GM21825 (cell line): ENCODE data around the gene LIPT2.

ENCODE experiments used
- ATAC-seq: cut with Tn5 transposase; IDR thresholded peaks from one replicate; pipeline ENCODE4 v1.9.1; 2021; ENCODE audit warnings: mild to moderate bottlenecking, moderate library complexity; ENCODE audit not compliant: unreplicated experiment

The LIPT2 gene

DNA sequence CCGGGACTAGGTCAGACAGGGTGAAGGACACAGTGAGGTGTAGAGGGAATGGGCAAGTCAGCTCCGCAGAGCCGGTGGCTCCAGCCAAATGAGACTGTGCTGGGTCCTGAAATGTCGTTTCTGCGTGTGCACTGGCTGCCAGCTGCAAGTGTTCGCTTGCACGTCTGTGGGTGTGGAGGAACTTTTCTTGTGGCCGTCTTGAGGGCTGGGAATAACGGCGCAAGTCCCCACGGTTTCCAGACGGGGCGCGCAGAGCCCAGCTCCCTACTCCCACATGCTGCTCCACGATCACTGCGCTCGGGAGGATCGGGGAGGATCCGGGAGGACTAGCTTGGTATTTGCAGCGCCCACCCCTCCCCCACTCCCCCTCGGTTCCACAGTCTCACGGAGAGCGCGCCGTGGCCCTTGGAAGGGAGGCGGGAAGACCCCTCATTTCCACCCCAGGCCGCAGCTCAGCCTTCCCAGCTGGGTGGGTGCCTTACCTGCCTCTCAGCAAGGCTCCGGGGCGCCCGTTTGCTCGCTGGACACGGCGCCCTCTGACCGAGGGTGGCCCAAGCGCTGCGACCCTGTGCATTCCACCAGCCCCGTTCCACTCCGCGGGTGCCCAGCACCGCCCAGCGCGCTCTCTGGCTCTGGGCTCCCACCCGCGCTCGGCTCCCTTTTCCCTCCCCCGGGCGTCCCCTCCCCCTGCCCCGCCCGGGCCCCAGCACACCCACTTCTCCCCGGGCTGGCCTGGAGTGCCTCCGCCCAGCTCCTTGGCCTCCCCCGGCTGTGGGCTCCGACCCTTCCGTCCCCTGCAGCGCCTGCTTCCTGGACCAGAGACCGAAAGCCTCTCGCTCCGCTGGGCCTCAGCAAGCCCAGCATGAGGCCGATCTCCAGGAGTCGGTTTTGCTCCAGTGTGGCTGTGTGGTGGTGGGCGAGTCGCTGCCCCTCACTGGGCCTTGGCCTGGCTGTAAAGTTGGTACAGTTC, 26.3 kb downstream of the LIPT2 start, which contains the start of gene KCNE3:
Gene KCNE3, minus strand, starts transcription at position 634 of the 970 bp plus-strand sequence. CDS start 9,986 bp downstream, outside the sequence.
- ATAC-seq = no peak

DNA sequence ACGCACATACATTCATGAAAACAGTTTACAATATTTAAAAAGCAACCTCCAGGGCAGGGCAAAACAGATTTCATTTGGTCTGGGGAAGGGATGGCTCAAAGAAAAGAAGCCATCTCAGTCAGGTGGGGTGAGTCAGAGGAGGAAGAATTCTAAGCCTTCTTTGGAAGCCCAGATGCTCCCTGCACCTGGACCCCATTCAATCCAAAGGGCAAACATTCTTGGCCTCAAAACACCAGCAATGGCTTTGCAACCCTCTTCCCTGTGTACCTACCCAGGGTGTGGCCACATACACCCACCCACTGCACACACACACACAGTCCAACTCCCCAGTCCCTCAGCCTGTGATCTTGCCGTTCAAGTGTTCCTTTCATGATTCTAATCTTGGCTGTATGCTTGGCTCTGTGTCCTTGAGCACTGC, 28.2 kb downstream of the LIPT2 start:
- no peak for ATAC-seq

DNA sequence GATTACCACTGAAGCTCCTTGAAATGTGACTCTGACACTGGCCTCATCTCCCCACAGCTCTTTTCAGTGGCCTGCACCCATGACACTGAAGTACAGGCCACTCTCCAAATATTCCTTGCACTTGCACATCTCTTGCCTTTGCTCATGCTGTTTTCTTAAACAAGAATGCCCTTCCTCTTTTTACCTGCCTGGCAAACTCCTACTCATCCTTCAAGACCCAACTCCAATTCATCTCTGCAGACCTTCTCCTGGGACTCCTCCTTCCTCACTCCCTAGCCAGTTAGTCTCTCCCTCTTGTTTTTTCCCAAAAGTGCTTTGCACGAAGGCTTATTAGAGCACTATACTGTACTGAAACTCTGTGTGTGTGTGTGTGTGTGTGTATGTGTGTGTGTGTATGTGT, 28.8 kb downstream of the LIPT2 start:
- ATAC-seq = no peak

DNA sequence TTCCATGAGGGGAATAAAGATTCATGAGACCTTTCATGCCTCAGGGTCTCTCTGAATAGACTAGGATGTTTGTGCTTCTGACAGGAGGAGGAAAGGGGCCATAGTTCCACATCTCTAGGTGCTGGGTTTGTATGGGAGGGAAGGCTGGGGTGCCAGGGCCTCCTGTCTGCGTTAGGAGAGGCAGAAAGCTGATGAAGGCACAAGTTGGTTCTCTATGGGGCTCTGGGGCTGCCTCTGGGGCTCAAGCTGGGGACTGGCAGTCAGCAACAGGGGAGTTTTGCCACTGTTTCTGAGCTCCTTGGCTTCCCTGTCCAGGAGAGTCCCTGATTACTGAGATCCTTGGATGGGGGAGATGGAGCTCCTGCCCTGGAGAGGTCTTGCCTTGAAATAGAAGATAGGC, 30.3 kb downstream of the LIPT2 start:
- ATAC-seq = no peak

DNA sequence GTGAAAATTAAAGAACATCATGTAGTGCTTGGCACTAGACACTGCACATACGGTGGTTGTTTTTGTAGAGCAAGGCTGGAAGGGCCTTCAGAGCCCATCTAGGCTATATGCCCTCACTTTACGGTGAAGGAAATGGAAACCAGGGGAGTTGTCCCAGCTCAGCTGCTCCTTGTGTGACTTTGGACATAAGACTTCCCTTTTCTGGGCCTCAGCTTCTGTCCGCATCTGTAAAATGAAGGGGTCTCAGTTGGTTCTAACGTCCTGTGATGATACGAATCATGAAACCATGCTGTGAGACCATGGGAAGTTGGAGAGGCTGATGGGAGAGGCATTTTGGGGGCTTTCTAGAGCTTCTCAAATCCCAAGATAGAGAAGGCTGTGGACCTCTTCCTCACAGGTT, 30.9 kb downstream of the LIPT2 start:
- no peak for ATAC-seq

DNA sequence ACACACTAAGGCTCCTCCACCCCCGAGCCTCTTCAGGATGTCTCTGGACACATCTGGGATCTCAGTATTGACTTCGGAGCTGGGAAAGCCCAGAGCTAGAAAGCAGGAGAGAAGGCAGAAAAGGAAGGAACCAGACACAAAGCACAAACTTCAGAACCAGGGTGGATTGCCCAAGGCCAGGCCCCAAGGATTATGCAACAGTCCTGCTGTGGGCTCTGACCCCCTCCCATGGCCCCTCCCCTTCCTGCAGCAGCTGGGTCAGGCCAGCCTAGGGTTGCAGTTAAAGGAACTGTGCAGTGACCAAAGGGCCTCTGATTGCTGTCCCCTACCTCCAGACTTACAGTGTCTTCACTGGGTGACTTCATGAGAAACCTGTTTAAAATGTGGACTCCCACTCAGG, 31.5 kb downstream of the LIPT2 start:
- ATAC-seq = no peak

DNA sequence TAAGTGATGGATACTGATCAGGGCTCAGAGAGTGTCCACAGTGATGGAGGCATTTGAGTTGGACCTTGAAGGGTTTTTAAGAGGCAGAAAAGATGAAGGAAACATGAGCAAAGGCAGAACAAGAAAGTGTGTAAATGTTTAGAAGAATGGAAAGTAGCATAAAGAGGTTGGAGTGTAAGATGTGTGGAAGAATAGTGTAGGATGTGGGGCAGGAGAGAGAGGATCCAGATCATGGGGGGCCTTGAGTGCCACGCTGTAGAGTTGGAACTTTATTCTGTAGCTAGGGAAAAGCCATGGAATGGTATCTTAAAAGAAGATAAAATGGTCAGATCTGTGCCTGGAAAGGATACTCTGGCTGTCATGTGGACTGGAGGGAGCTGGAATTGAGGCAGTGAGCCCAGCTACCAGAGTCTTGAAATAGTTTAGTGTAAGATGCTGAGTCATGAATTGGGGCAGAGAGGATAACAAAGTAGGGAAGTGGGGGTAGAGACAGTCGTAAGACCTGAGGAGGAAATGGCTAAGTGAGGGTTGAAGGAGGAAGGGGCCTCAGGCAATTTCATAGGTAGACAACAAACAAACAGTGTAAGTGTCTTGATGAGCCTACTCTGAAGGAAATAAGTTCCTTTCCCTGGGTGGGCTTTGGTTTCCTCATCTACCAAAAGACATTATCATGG, 32.9 kb downstream of the LIPT2 start:
- ATAC-seq = no peak

DNA sequence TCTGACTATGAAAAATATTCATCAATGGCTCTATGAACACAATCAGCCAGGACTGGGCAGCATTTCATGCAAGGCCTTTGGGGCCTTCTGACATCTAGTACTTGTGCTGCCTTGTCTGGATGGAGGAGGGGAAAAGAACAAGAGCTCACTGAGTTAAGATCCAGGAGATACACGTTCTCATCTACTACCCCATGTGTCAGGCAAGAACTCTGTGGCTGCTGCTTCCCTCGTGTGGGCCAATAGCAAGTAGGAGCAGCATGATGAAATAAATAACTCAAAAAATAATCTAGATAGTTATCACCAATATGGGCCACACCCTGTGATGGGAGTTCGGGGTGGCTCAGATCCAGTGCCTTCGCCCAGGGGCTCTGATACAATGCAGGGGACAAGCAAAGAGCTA, 33.5 kb downstream of the LIPT2 start:
- ATAC-seq = no peak

DNA sequence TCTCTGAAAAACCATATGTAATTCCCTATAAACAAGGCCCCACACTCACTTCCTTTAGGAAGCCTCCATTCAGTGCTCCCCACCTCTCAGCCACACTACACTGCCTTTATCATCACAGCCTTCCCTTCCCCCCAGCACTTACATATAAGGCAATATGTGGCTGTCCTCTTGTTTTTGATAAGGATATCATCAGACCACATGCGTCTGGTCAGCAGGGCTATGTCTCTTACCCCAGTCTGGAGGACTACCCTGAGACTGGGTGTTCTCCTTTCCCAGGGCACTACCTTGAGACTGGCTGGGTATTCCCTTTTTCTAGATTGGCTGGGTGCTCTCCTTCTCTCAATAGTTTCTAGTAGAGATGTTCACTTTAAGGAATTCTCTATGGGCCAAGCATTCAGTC, 33.9 kb downstream of the LIPT2 start:
- no peak for ATAC-seq

DNA sequence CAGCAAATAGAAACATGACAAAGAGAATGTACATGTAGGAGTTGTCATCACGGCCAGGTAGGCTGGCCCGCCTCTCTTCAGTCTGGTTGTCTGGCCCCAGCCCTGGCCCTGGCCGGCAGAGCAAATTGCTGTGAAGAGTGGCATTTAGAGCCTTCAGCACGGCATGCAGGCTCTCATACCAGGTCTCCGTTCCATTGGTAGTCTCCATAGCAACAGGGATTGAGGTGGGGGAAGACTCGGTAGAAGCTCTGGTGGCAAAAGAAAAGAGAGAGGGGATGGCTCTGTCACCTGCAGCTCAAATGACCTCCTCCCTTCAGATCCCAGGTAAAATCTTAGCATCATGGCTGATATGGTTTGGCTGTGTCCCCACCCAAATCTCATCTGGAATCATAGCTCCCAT, 36.2 kb downstream of the LIPT2 start:
- no peak for ATAC-seq

DNA sequence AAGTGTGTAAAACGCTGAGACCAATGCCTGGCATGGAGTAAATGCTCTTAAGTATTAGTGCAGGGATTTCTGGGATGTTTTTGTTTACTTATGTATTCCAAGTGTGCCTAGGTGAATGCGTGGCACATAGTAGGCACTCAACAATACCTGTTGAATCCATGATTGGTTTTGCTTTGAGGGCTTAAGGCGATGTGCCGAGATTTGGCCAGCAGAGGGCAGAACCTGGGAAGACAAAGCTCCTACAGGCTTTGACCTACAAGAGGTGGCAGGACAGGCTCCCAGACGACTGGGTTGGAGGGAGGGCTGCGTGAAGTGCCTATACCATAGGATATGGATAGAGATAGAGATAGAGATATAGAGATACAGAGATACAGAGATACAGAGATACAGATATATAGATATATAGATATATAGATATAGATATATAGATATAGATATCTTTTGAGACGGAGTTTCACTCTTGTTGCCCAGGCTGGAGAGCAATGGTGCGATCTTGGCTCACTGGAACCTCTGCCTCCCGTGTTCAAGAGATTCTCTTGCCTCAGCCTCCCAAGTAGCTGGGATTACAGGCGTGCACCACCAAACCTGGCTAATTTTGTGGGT, 40.0 kb downstream of the LIPT2 start:
- no peak for ATAC-seq

DNA sequence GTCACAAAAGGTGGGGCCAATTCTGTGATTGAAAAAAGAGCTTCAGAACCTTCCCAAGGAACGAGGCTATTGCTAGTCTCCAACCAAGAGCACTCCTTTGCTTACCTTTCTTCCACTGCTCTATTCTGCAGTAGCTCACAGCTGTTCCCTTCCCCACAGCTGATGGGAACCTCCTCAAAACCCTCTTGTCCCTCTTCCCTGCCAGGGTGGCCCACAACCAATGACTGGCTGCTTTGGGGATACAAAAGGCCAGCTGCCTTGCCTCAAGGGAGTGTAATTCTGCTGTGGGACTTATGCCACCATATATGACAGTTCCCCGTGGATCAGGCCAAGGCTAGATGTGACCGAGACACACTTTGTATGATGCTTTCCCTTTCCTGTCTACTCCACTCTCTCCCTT, 41.2 kb downstream of the LIPT2 start:
- ATAC-seq = no peak

DNA sequence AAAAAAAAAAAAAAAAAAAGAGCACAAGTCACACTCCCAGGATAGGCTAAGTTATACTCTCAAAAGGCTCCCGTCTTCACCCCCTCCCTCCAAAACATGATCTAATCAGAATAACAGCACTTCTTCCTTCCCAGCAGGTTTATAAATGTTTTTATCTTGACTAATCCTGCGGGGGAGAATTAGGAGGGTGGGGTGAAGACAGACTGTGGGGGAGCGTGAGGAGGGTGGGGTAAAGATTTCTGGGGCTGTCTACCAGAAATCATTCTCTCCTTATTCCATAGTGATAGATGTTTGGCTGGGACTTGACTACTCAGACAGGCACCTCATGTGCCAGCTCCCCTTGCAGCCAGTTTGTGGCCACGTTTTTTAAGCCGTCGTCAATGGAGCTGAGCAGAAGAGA, 43.2 kb downstream of the LIPT2 start:
- ATAC-seq = no peak

DNA sequence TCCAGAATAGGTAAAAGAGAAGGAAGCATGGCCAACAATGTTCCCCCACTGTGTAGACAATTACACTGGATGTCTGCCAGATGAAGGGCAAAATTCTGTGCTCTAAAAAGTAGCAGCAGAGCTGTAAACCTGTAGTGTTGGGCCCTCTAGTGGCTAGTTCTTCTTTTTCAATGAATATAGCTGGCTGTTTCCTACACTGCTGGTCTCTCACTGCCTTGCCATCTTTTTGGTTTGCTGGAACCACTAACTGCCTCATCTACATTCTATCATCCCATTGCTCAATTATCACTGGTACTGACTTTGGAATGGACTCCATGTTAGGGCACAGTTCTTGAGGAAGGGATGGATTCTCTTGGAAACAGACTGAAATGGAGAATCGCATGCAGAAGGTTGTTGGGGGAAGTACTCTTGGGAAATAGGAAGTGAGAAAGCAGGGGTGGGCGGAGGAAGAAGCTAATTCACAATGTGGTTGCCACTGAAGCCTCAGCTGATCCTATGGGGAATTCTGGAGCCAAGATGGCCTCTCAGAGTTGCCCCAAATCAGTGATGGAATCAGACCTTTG, 44.1 kb downstream of the LIPT2 start:
- peak; percentile 61 for ATAC-seq

DNA sequence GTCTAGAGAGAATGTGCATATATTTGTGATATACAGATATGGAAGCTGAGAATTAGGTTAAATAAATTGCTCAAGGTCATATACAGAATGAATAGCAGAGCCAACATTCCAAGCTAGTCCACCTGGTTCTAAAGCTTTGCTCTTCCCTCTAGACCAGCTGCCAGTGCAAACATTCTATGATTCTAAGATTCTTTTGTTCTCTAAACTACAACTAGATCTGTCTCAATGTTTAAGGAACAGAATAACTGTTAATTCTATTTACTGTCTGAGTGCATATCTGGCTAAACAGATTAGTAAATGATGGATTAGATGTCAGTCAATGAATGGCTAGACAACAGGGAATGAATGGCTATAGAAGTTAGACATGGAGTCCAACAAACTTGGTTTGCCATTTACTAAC, 45.8 kb downstream of the LIPT2 start:
- no peak for ATAC-seq

DNA sequence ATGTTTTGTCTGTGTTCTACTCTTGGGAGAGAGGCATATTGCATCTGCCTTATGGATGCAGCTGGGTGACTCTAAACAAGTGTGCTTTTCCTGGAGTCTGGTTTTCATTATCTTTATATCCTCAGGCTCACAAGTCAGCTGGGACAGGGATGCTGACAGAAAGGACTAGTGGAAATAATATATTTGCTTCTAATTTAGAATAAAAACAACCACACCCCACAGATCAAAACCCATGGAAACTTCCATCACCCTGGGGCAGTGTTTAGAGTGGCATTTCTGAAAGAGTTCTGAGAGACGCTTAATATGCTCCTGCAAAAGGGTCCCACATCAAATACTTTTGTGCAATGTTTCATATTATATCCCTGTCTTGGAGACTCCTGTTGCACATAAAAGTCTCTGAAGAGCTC, 47.0 kb downstream of the LIPT2 start:
- no peak for ATAC-seq

DNA sequence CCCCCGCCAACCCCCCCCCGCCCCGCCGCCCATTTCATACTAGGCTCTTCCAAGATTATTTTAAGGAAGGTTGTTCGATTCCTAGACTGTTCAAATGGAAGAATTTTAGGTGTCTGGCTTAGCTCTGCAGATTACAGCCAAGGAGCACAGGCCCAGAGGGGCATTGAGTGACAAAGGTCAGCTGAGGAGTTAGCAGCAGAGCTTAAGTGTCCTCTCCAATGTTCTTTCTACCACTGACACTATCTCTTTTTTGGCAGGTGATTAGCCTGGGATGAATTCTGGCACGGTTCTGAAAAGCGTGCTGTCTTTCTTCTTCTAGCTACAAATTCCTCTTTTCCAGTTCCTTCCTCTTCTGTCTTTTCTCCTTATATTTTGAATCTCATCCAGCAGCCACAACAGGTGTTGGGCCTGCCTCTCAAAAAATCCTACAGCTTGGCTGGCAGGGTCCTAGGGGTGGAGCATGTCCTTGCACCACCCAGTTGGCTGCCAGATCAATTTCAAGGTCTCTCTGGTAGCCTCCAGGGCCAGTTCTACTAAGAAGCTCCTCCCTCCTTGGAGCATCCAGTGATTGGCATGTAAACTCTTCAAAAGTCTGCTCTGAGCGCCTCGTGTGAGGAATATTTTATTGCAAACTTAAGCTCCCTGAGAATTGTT, 49.2 kb downstream of the LIPT2 start:
- ATAC-seq = no peak

DNA sequence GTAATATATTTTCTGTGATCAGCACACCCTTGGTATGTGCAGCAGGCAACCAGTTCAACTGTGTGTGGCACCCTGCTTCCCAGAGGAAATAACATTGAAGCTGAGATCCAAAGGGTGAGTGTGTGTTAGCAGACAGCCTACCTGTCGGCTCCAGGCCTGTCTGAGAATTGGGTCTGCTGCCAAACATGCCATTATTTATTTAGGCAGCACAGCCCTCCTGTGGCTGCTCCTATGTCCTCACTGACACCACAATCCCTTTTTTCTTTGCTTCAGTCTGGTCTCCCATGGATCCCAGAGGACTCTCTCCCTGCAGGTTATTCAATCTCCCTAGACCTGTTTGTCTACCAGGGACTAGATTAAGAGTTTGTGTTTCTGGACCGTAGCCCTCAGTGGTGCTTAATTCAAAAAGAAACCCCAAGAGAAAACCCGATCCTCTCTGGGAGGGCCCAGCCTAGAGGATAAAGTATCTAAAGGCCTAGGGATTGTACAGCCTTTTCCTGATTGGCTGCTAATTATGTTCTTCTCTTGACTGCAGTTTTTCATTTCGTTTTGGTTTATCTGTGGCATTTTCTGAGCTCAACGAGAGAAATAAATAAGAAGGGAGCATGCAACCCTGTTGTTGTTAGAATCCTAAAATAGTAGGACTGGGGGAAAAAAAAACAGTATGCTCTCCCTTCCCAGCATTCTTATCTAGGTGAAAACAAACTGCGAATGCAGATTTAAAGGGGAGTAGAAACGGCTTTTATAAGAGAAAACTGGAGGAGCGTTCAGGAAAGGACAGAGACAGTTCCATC, 50.3 kb downstream of the LIPT2 start:
- ATAC-seq = no peak

DNA sequence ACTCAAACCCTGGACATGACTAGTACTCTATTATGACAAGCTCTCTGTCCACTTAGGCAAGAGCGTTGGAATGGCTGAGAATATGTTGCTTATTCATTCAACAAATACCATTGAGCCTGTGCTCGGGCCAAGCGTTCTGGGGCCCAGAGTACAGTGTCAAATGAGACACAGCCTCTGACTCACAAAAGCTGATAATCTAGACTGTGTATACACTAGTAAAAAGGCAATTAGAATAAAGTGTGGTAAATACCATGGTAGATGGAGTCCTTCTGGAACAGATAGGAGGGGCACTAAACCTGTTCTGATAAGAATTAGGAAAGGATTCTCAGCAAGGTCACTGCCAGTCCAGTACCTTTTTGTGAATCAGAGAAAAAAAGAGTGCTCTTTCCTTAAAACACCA, 50.9 kb downstream of the LIPT2 start:
- no peak for ATAC-seq
